Bronchial epithelial cell (primary cell): ENCODE measurements around the gene PFKL. TPM values are rescaled to one million over a fixed set of nuclear protein-coding genes. Genes with fewer than 3 reads are reported as not detected.
"Not testable (repeated sequence)": the region's sequence is repeated elsewhere in the genome, so short reads cannot be mapped to it uniquely, and the experiment has no call there.

Experiments
- DNase-seq: peaks from one replicate; pipeline ENCODE4 v3.0.0-alpha.2; 2010; ENCODE audit warnings: low read depth
- FAIRE-seq: peaks from 2 replicates; lab custom pipeline; 2011; peaks lifted over from hg19 to GRCh38; lab: Jason Lieb, UNC
- H3K27me3 ChIP-seq: 2 replicates; pipeline ENCODE4 v1.5.1; 2011; ENCODE audit warnings: low read length; ENCODE audit not compliant: control insufficient read depth, insufficient read depth
- H3K36me3 ChIP-seq: 2 replicates; pipeline ENCODE4 v1.5.1; 2011; ENCODE audit warnings: low read length; ENCODE audit not compliant: control insufficient read depth, insufficient read depth
- H3K4me3 ChIP-seq: 2 replicates; pipeline ENCODE4 v1.5.1; 2011; ENCODE audit warnings: mild to moderate bottlenecking, low read depth, low read length, control low read depth
- total RNA-seq: library from RNA; depleted of rRNA; stranded (reverse); fragments of >200 nt; gene quantifications from 2 replicates; pipeline ENCODE4 v1.2.1, GENCODE V29; 2014
- TF ChIP-seq, protein P1 (sequence below): IDR thresholded peaks from 2 replicates; pipeline ENCODE4 v1.5.1; 2011; ENCODE audit warnings: mild to moderate bottlenecking, moderate library complexity, low read length, control low read depth, inconsistent platforms; ENCODE audit not compliant: insufficient read depth, severe bottlenecking

Gene PFKL
- total RNA-seq, 1 donor from 2014 or later, result 148 TPM

DNA sequence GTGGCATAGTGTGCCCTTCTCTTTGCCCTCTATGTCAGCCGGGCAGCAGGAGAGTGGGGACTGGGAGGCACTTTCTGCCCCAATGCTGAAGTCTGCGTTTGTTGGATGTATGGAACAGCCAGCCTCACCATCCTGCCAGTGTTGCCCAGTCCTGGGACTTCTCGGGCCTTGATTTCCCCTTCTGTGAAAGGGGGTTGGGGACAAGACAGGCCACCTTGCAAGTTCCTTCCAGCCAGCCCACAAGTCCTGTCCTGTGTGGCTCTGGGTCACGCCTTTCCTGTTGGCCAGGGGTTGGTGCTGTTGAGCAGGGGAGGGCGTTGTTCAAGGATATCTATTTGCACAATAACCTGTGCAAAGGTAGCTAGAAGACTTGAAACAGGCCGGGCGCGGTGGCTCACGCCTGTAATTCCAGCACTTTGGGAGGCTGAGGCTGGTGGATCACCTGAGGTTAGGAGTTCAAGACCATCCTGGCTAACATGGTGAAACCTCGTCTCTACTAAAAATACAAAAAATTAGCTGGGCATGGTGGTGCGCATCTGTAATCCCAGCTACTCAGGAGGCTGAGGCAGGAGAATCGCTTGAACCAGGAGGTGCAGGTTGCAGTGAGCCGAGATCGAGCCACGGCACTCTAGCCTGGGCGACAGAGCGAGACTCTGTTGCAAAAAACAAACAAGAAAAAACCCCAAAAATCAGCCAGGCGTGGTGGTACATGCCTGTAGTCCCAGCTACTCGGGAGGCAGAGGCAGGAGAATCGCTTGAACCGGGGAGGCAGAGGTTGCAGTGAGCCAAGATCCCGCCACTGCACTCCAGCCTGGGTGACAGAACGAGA is 2.9 kb downstream of the PFKL start:
- not testable (repeated sequence) for H3K4me3 ChIP-seq, FAIRE-seq, H3K36me3 ChIP-seq, H3K27me3 ChIP-seq
- TF ChIP-seq, protein P1, sequence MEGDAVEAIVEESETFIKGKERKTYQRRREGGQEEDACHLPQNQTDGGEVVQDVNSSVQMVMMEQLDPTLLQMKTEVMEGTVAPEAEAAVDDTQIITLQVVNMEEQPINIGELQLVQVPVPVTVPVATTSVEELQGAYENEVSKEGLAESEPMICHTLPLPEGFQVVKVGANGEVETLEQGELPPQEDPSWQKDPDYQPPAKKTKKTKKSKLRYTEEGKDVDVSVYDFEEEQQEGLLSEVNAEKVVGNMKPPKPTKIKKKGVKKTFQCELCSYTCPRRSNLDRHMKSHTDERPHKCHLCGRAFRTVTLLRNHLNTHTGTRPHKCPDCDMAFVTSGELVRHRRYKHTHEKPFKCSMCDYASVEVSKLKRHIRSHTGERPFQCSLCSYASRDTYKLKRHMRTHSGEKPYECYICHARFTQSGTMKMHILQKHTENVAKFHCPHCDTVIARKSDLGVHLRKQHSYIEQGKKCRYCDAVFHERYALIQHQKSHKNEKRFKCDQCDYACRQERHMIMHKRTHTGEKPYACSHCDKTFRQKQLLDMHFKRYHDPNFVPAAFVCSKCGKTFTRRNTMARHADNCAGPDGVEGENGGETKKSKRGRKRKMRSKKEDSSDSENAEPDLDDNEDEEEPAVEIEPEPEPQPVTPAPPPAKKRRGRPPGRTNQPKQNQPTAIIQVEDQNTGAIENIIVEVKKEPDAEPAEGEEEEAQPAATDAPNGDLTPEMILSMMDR, result peak; percentile 43
- peak; percentile 47 for DNase-seq

GRCh38 chr21:44303490-44303981 is 3.7 kb downstream of the PFKL start:
- H3K4me3 ChIP-seq, result no peak overlapping the region
- no peak for DNase-seq
- H3K27me3 ChIP-seq, result no peaks in the 10 kb centered on the region
- FAIRE-seq, result no peak
- peaks cover 10% of the 10 kb centered on the region for H3K36me3 ChIP-seq
- TF ChIP-seq, protein P1, result no peak

DNA sequence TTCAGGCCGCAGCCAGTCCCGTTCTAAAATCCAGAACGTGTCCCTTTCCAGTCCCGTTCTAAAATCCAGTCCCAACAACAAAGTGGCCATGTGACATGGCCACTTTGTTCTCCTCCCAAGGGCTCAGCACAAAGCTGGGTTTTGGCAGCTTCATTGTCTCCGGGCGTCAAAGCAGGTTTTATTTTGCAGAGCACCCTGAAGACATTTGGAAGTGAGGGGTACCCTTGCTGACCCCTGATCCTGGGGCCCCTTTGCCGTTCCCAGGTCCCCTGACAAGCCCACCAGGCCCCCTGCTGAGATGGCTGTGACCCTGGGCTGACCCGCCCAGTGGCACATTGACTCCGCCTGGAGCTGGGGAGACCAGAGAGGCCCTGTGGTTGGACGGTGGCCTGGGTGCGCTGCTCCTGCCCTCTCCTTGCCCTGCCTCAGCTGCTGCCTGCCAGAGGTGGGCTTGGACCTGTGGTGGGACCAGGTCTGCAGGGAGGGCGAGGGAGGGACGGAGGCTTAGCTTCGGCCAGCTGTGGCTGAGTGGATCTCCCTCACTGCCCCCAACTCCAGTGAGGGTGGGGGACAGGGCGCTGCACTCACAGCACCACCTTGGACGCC is 4.3 kb downstream of the PFKL start:
- H3K27me3 ChIP-seq, result no peaks in the 10 kb centered on the region
- peaks cover 10% of the 10 kb centered on the region for H3K36me3 ChIP-seq
- TF ChIP-seq, protein P1, result no peak
- no peak overlapping the region for H3K4me3 ChIP-seq
- DNase-seq, result no peak
- no peak for FAIRE-seq

DNA sequence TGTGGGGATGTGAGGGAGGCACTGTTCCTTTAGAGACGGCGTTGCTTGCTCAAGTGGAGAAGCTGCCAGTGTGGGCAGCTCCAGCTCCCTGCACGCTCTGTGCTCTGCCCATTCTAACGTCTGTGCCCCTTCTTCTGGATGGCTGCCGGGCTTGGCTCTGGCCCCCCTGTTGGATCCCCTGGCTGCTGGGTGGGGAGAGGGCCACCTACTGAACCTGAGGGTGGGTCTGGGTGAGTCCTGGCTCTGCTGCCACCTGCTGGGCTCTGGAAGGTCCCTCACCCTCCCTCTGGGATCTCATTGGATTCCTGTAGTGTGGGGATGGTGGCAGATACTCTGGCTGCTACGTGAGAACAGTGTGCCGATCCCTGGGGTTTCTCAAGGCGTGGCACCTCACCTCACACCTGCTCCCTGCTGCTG is 5.0 kb downstream of the PFKL start:
- H3K36me3 ChIP-seq, result peaks cover 12% of the 10 kb centered on the region
- FAIRE-seq, result no peak
- H3K27me3 ChIP-seq, result no peaks in the 10 kb centered on the region
- peak; percentile 8 for DNase-seq
- no peak overlapping the region for H3K4me3 ChIP-seq
- TF ChIP-seq, protein P1, result peak; percentile 71

DNA sequence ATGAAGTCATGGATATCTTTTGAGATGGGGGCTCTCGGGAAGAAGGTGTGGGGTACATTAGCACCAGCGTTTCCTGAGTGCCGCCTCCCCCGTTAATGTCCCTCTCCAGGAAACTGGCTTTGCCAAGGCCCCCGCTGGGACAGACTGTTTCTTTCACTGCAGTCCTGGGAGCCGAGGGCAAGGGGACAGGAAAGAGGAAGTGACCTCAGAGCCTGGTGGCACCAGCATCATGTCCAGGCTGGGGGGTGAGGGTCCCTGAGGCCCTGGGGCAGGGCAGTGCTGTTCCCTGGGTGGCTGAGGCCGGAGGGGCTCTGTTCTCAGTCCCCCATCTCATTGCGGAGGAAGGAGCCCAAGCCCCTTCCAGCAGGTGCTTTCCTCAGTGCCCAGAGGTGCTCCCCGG is 5.8 kb downstream of the PFKL start:
- no peak overlapping the region for H3K4me3 ChIP-seq
- H3K36me3 ChIP-seq, result peaks cover 15% of the 10 kb centered on the region
- DNase-seq (no peak), FAIRE-seq (no peak)
- TF ChIP-seq, protein P1, result no peak
- no peaks in the 10 kb centered on the region for H3K27me3 ChIP-seq
